Cardiac muscle cell (in vitro differentiated cells and primary cell): Measurements from ENCODE around the gene NPAS3. TPM values are rescaled to one million over a fixed set of nuclear protein-coding genes. Genes with fewer than 3 reads are reported as not detected.

ENCODE experiments used
- DNase-seq, 2 donors: peaks; one replicate each; pipeline versions ENCODE4 v3.0.0 to v3.0.0-alpha.2; 2010 to 2017; ENCODE audit warnings: low read depth in 1 of 2, low spot score in 1 of 2
- H3K27ac ChIP-seq: fragments of 200-600 bp; sonication (generic); 2 replicates; pipeline ENCODE4 v1.5.1; 2016
- H3K27me3 ChIP-seq: fragments of 200-600 bp; sonication (generic); 2 replicates; pipeline ENCODE4 v1.6.0; 2016; ENCODE audit warnings: control low read depth
- H3K36me3 ChIP-seq: fragments of 200-600 bp; sonication (generic); 2 replicates; pipeline ENCODE4 v1.5.1; 2016; ENCODE audit warnings: control low read depth
- H3K4me1 ChIP-seq: fragments of 200-600 bp; sonication (generic); 2 replicates; pipeline ENCODE4 v1.8.1; 2017; ENCODE audit warnings: low read depth, mild to moderate bottlenecking, mixed run types
- H3K4me3 ChIP-seq: fragments of 200-600 bp; sonication (generic); 2 replicates; pipeline ENCODE4 v1.5.1; 2016; ENCODE audit warnings: mild to moderate bottlenecking
- H3K9me3 ChIP-seq: fragments of 200-600 bp; sonication (generic); 2 replicates; pipeline ENCODE4 v1.5.1; 2017; ENCODE audit warnings: low read depth, mild to moderate bottlenecking, control low read depth
- polyA plus RNA-seq: library from polyadenylated mRNA; unstranded; fragments of >200 nt; fragmentation: Nextera tagmentation; extraction: Ambion mirVana; gene quantifications from 2 replicates; pipeline ENCODE4 v1.2.1, GENCODE V29; 2016
- total RNA-seq: library from RNA; depleted of rRNA; stranded (reverse); fragments of >200 nt; gene quantifications from 2 replicates; pipeline ENCODE4 v1.2.3, GENCODE V29; 2016
- TF ChIP-seq, protein P1 (sequence below): IDR thresholded peaks from 2 replicates; pipeline ENCODE4 v1.5.1; 2012; ENCODE audit warnings: low read depth, mild to moderate bottlenecking, low read length

NPAS3 gene
- total and polyA plus RNA-seq, 2 experiments from 2014 or later: 0.18 TPM

DNA sequence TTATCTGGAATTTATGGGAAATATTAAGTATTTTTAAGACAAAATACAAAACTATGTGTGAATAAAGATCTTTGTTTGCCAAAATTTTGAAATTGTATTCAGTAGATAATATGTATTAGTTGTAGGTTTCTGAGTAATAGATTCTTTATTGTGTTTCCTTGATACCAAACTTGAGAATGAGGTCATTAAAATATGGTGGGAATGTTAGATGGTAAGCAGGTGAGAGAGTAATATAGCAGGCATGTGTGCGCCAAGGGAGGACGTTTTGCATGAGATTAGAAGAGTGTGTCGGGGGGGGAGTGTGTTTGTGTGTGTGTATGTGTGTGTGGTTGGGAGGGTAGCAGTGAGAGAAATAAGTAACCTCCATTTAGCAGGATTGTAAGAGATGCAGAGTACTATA, 376.5 kb downstream of the NPAS3 start:
- H3K36me3 ChIP-seq: no peaks in the 10 kb centered on the region
- DNase-seq: no peak
- H3K27ac ChIP-seq: no peak overlapping the region
- no peak overlapping the region for H3K4me3 ChIP-seq
- H3K4me1 ChIP-seq: no peaks in the 10 kb centered on the region
- TF ChIP-seq, protein P1, sequence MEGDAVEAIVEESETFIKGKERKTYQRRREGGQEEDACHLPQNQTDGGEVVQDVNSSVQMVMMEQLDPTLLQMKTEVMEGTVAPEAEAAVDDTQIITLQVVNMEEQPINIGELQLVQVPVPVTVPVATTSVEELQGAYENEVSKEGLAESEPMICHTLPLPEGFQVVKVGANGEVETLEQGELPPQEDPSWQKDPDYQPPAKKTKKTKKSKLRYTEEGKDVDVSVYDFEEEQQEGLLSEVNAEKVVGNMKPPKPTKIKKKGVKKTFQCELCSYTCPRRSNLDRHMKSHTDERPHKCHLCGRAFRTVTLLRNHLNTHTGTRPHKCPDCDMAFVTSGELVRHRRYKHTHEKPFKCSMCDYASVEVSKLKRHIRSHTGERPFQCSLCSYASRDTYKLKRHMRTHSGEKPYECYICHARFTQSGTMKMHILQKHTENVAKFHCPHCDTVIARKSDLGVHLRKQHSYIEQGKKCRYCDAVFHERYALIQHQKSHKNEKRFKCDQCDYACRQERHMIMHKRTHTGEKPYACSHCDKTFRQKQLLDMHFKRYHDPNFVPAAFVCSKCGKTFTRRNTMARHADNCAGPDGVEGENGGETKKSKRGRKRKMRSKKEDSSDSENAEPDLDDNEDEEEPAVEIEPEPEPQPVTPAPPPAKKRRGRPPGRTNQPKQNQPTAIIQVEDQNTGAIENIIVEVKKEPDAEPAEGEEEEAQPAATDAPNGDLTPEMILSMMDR: no peak
- no peaks in the 10 kb centered on the region for H3K9me3 ChIP-seq
- no peaks in the 10 kb centered on the region for H3K27me3 ChIP-seq

DNA sequence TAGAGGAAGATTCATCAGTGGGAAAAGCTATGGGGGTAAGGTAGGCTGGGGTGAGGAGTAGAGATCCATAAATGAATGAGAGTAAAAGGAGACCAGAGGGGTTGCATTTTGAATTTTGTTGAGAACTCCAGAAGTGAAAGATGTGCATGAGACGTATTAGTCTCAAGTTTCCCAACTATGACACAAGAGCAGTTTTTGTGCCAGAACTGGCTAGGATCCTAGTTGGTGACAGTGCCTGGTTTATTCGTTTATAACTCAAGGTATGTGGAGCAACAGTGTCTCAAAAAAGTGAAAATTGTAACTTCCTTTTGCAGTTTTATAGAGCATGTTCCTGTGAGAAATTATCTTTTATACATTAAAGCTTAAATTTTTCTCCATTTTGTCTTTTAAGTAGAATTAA, 377.0 kb downstream of the NPAS3 start:
- Histone ChIP-seq H3K27me3 (no peaks in the 10 kb centered on the region), H3K9me3 (no peaks in the 10 kb centered on the region), H3K4me1 (no peaks in the 10 kb centered on the region), H3K27ac (no peak overlapping the region), H3K36me3 (no peaks in the 10 kb centered on the region), H3K4me3 (no peak overlapping the region)
- TF ChIP-seq, protein P1: no peak
- no peak for DNase-seq

- TF ChIP-seq, protein P1: no peak
- H3K36me3 ChIP-seq: no peaks in the 10 kb centered on the region
- no peak overlapping the region for H3K4me3 ChIP-seq
- H3K9me3 ChIP-seq: no peaks in the 10 kb centered on the region
- DNase-seq: no peak
- no peak overlapping the region for H3K27ac ChIP-seq
- no peaks in the 10 kb centered on the region for H3K4me1 ChIP-seq
- no peaks in the 10 kb centered on the region for H3K27me3 ChIP-seq
Observed at GRCh38 chr14:33317675-33318074, 379.0 kb downstream of the NPAS3 start.

- no peak for DNase-seq
- Histone ChIP-seq H3K4me1 (no peaks in the 10 kb centered on the region), H3K9me3 (no peaks in the 10 kb centered on the region), H3K36me3 (no peaks in the 10 kb centered on the region), H3K27me3 (no peaks in the 10 kb centered on the region), H3K4me3 (no peak overlapping the region), H3K27ac (no peak overlapping the region)
- TF ChIP-seq, protein P1: no peak
Observed at GRCh38 chr14:33323979-33324378, 385.3 kb downstream of the NPAS3 start.

- Histone ChIP-seq H3K9me3 (no peaks in the 10 kb centered on the region), H3K36me3 (no peaks in the 10 kb centered on the region), H3K27ac (no peak overlapping the region), H3K27me3 (no peaks in the 10 kb centered on the region), H3K4me3 (no peak overlapping the region), H3K4me1 (no peaks in the 10 kb centered on the region)
- DNase-seq: no peak
- TF ChIP-seq, protein P1: no peak
Observed at GRCh38 chr14:33331176-33331949, 392.7 kb downstream of the NPAS3 start.
